HEK293 (cell line): ENCODE measurements around the gene ANK2.

Experiments
- CTCF ChIA-PET: fragments of 350-600 bp; formaldehyde crosslinking; extraction: SDS; loops from one replicate; lab custom pipeline; 2021; ENCODE audit warnings: antibody characterized with exemption; lab: Yijun Ruan, JAX
- POLR2A ChIA-PET: fragments of 300-600 bp; formaldehyde crosslinking; extraction: SDS; loops from one replicate; lab custom pipeline; 2020; ENCODE audit warnings: antibody characterized with exemption, inconsistent platforms; lab: Yijun Ruan, JAX
- H3K27ac ChIP-seq: fragments of 200-500 bp; sonication (Bioruptor generic); 2 replicates; pipeline ENCODE4 v1.5.1; 2014; ENCODE audit warnings: low read depth, low read length, control low read depth, inconsistent platforms; ENCODE audit errors: extremely low read depth
- H3K36me3 ChIP-seq, 2 experiments: fragments of 200-500 bp in 1 of 2; sonication (Bioruptor generic) in 1 of 2; 1 replicate in 1 of 2; 2 replicates in 1 of 2; pipeline ENCODE4 v1.5.1; 2014 to 2017; ENCODE audit warnings: inconsistent platforms in 2 of 2, low read length in 2 of 2; ENCODE audit not compliant: control insufficient read depth in 2 of 2, insufficient read depth in 1 of 2
- H3K4me1 ChIP-seq: fragments of 200-500 bp; sonication (Bioruptor generic); 2 replicates; pipeline ENCODE4 v1.5.1; 2014; ENCODE audit warnings: mild to moderate bottlenecking, low read length, inconsistent platforms; ENCODE audit not compliant: control insufficient read depth, insufficient read depth
- H3K4me3 ChIP-seq: 2 replicates; pipeline ENCODE4 v1.5.1; 2011; ENCODE audit warnings: low read depth, mild to moderate bottlenecking, control low read depth, low read length, moderate library complexity
- H3K9me3 ChIP-seq: fragments of 200-500 bp; sonication (Bioruptor generic); 2 replicates; pipeline ENCODE4 v1.5.1; 2014; ENCODE audit warnings: low read depth, low read length, inconsistent platforms; ENCODE audit not compliant: control insufficient read depth, insufficient read depth
- HOXA7 ChIP-seq: sonication (generic); formaldehyde crosslinking; IDR thresholded peaks from 2 replicates; pipeline ENCODE4 v1.8.1; 2022; ENCODE audit warnings: missing genetic modification reagents, borderline replicate concordance
- KLF16 ChIP-seq: fragments of 450-650 bp; formaldehyde crosslinking; IDR thresholded peaks from 2 replicates; pipeline ENCODE4 v1.5.1; 2017; ENCODE audit warnings: missing biosample characterization, missing genetic modification characterization
- KLF8 ChIP-seq: fragments of 450-650 bp; formaldehyde crosslinking; IDR thresholded peaks from 2 replicates; pipeline ENCODE4 v1.5.1; 2016; ENCODE audit warnings: missing biosample characterization, missing genetic modification characterization
- MEIS1 ChIP-seq: sonication (generic); formaldehyde crosslinking; IDR thresholded peaks from 2 replicates; pipeline ENCODE4 v1.8.1; 2022; ENCODE audit warnings: missing genetic modification reagents, mild to moderate bottlenecking, borderline replicate concordance
- MZF1 ChIP-seq: fragments of 450-650 bp; formaldehyde crosslinking; IDR thresholded peaks from 2 replicates; pipeline ENCODE4 v1.5.1; 2017; ENCODE audit warnings: missing biosample characterization, missing genetic modification characterization, borderline replicate concordance
- PRDM1 ChIP-seq: fragments of 450-650 bp; formaldehyde crosslinking; IDR thresholded peaks from 2 replicates; pipeline ENCODE4; 2016; ENCODE audit warnings: missing biosample characterization, missing genetic modification characterization
- SP3 ChIP-seq: fragments of 450-650 bp; formaldehyde crosslinking; IDR thresholded peaks from 2 replicates; pipeline ENCODE4 v1.5.1; 2016; ENCODE audit warnings: missing biosample characterization, missing genetic modification characterization
- TCF7L2 ChIP-seq: IDR thresholded peaks from 2 replicates; pipeline ENCODE4 v1.6.1; 2011; ENCODE audit warnings: low read depth, mild to moderate bottlenecking, inconsistent platforms, low read length, moderate library complexity, borderline replicate concordance
- ZBTB44 ChIP-seq: fragments of 450-650 bp; IDR thresholded peaks from 2 replicates; pipeline ENCODE4 v1.5.1; 2018; ENCODE audit warnings: missing biosample characterization, mild to moderate bottlenecking, missing genetic modification characterization
- ZEB2 ChIP-seq: fragments of 450-650 bp; formaldehyde crosslinking; IDR thresholded peaks from 2 replicates; pipeline ENCODE4 v1.5.1; 2016; ENCODE audit warnings: missing biosample characterization, missing genetic modification characterization
- ZNF16 ChIP-seq: fragments of 450-650 bp; formaldehyde crosslinking; IDR thresholded peaks from 2 replicates; pipeline ENCODE4 v1.5.1; 2016; ENCODE audit warnings: low read depth, missing biosample characterization, missing genetic modification characterization
- ZNF2 ChIP-seq: fragments of 450-650 bp; formaldehyde crosslinking; IDR thresholded peaks from 2 replicates; pipeline ENCODE4 v1.5.1; 2016; ENCODE audit warnings: missing biosample characterization, missing genetic modification characterization
- ZNF324 ChIP-seq: fragments of 450-650 bp; formaldehyde crosslinking; IDR thresholded peaks from 2 replicates; pipeline ENCODE4 v1.5.1; 2016; ENCODE audit warnings: missing biosample characterization, missing genetic modification characterization
- ZNF37A ChIP-seq: fragments of 450-650 bp; IDR thresholded peaks from 2 replicates; pipeline ENCODE4 v1.5.1; 2018; ENCODE audit warnings: missing biosample characterization, missing genetic modification characterization
- ZNF488 ChIP-seq: fragments of 450-650 bp; formaldehyde crosslinking; IDR thresholded peaks from 2 replicates; pipeline ENCODE4 v1.5.1; 2016; ENCODE audit warnings: missing biosample characterization, missing genetic modification characterization
- ZNF518A ChIP-seq: fragments of 450-650 bp; formaldehyde crosslinking; conservative IDR thresholded peaks from 2 replicates; pipeline ENCODE4 v1.5.1; 2016; ENCODE audit warnings: low read depth, missing biosample characterization, missing genetic modification characterization
- ZNF580 ChIP-seq: fragments of 450-650 bp; formaldehyde crosslinking; IDR thresholded peaks from 2 replicates; pipeline ENCODE4 v1.5.1; 2016; ENCODE audit warnings: missing biosample characterization, missing genetic modification characterization
- ZNF610 ChIP-seq: fragments of 450-650 bp; formaldehyde crosslinking; IDR thresholded peaks from 2 replicates; pipeline ENCODE4 v1.5.1; 2016; ENCODE audit warnings: missing biosample characterization, missing genetic modification characterization, borderline replicate concordance
- ZNF670 ChIP-seq: fragments of 450-650 bp; formaldehyde crosslinking; IDR thresholded peaks from 2 replicates; pipeline ENCODE4 v1.5.1; 2016; ENCODE audit warnings: missing biosample characterization, missing genetic modification characterization, low read depth
- ZNF677 ChIP-seq: fragments of 450-650 bp; IDR thresholded peaks from 2 replicates; pipeline ENCODE4 v1.5.0; 2018; ENCODE audit warnings: missing biosample characterization, mild to moderate bottlenecking, missing genetic modification characterization, moderate library complexity
- ZNF76 ChIP-seq: fragments of 450-650 bp; formaldehyde crosslinking; IDR thresholded peaks from 2 replicates; pipeline ENCODE4; 2016; ENCODE audit warnings: low read depth, missing biosample characterization, missing genetic modification characterization, borderline replicate concordance
- ZNF791 ChIP-seq: fragments of 450-650 bp; formaldehyde crosslinking; IDR thresholded peaks from 2 replicates; pipeline ENCODE4 v1.5.1; 2016; ENCODE audit warnings: missing biosample characterization, missing genetic modification characterization
- ZSCAN23 ChIP-seq: fragments of 450-650 bp; formaldehyde crosslinking; IDR thresholded peaks from 2 replicates; pipeline ENCODE4 v1.5.1; 2016; ENCODE audit warnings: missing biosample characterization, missing genetic modification characterization
- TF ChIP-seq, protein P1 (sequence below): fragments of 450-650 bp; formaldehyde crosslinking; IDR thresholded peaks from 2 replicates; pipeline ENCODE4 v1.5.1; 2016; ENCODE audit warnings: missing biosample characterization, missing genetic modification characterization

Gene ANK2

GRCh38 chr4:113371111-113371510 lies 321.7 kb downstream of the ANK2 start:
- Histone ChIP-seq H3K4me1 (no peaks in the 10 kb centered on the region), H3K27ac (no peak overlapping the region), H3K4me3 (no peak overlapping the region), H3K36me3 (peaks cover 0 to 32% of the 10 kb centered on the region in 2 experiments; a peak in 1 of 3 replicates), H3K9me3 (no peaks in the 10 kb centered on the region)
- TF ChIP-seq ZNF791 (tag by site-specific recombination) (no peak), ZNF610 (tag by site-specific recombination) (no peak), TCF7L2 (no peak), ZNF677 (tag by site-specific recombination) (no peak), MZF1 (tag by site-specific recombination) (no peak), ZNF2 (no peak), HOXA7 (CRISPR knock-in tag) (no peak), ZNF580 (tag by site-specific recombination) (no peak), ZSCAN23 (tag by site-specific recombination) (no peak), KLF8 (tag by site-specific recombination) (no peak), ZEB2 (no peak), ZNF488 (tag by site-specific recombination) (no peak), ZNF518A (tag by site-specific recombination) (no peak), ZNF37A (tag by site-specific recombination) (no peak), ZBTB44 (tag by site-specific recombination) (no peak), SP3 (tag by site-specific recombination) (no peak)
- POLR2A ChIA-PET = no interaction called here
- CTCF ChIA-PET = interaction anchor here (0.6 kb wide), 1 partner anchor 254 kb away, joined by 5 read pairs; no protein-coding TSS in a partner anchor

GRCh38 chr4:113375964-113376666 lies 326.7 kb downstream of the ANK2 start:
- ChIA-PET POLR2A (interaction anchor here (0.7 kb wide), 1 partner anchor 141 kb away, joined by 6 read pairs; no protein-coding TSS in a partner anchor), CTCF (interaction anchor here (0.6 to 1.0 kb wide), 2 partner anchors 19 to 21 kb away, joined by 3 to 4 read pairs; no protein-coding TSS in a partner anchor)
- H3K36me3 ChIP-seq = peaks cover 0 to 9% of the 10 kb centered on the region in 2 experiments; a peak in 1 of 3 replicates
- TF ChIP-seq ZNF670 (tag by site-specific recombination) (no peak), KLF16 (tag by site-specific recombination) (no peak), HOXA7 (CRISPR knock-in tag) (no peak), ZNF324 (tag by site-specific recombination) (no peak), PRDM1 (no peak), ZNF2 (no peak), ZNF16 (no peak), MEIS1 (no peak), ZNF76 (tag by site-specific recombination) (no peak)
- TF ChIP-seq, protein P1, sequence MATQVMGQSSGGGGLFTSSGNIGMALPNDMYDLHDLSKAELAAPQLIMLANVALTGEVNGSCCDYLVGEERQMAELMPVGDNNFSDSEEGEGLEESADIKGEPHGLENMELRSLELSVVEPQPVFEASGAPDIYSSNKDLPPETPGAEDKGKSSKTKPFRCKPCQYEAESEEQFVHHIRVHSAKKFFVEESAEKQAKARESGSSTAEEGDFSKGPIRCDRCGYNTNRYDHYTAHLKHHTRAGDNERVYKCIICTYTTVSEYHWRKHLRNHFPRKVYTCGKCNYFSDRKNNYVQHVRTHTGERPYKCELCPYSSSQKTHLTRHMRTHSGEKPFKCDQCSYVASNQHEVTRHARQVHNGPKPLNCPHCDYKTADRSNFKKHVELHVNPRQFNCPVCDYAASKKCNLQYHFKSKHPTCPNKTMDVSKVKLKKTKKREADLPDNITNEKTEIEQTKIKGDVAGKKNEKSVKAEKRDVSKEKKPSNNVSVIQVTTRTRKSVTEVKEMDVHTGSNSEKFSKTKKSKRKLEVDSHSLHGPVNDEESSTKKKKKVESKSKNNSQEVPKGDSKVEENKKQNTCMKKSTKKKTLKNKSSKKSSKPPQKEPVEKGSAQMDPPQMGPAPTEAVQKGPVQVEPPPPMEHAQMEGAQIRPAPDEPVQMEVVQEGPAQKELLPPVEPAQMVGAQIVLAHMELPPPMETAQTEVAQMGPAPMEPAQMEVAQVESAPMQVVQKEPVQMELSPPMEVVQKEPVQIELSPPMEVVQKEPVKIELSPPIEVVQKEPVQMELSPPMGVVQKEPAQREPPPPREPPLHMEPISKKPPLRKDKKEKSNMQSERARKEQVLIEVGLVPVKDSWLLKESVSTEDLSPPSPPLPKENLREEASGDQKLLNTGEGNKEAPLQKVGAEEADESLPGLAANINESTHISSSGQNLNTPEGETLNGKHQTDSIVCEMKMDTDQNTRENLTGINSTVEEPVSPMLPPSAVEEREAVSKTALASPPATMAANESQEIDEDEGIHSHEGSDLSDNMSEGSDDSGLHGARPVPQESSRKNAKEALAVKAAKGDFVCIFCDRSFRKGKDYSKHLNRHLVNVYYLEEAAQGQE = no peak

More at GRCh38 chr4:113375964-113376666, 326.7 kb downstream of the ANK2 start:
- H3K9me3 ChIP-seq = no peaks in the 10 kb centered on the region
- no peaks in the 10 kb centered on the region for H3K4me1 ChIP-seq
- H3K27ac ChIP-seq = no peak overlapping the region
- no peak overlapping the region for H3K4me3 ChIP-seq
